ENCODE data around the gene ANP32A. TPM values are rescaled to one million over a fixed set of nuclear protein-coding genes. Genes with fewer than 3 reads are reported as not detected.
A peak's percentile ranks its signal among the peaks of the same experiment; 100 is the strongest.

ANP32A gene
- total RNA-seq, 1 donor from 2014 or later = 65.8 TPM

- DNase-seq (ENCODE audit: low read depth) = no peak
- peak overlapping the region; percentile 94 for H3K4me3 ChIP-seq (ENCODE audit: low read depth, low read length)
- no peak for TF ChIP-seq CTCF (conservative IDR thresholded peaks at IDR 0.05; ENCODE audit: low read depth, low read length)
These were observed 1.0 kb downstream of the ANP32A start for GRCh38 chr15:68819495-68820294.

GRCh38 chr15:68818769-68819494, 1.8 kb downstream of the ANP32A start:
- no peak for TF ChIP-seq CTCF (conservative IDR thresholded peaks at IDR 0.05; ENCODE audit: low read depth, low read length)
- peak overlapping the region; percentile 94 for H3K4me3 ChIP-seq (ENCODE audit: low read depth, low read length)
- DNase-seq (ENCODE audit: low read depth) = no peak

GRCh38 chr15:68818066-68818768, 2.5 kb downstream of the ANP32A start:
- peak overlapping the region; percentile 94 for H3K4me3 ChIP-seq (ENCODE audit: low read depth, low read length)
- TF ChIP-seq CTCF (conservative IDR thresholded peaks at IDR 0.05; ENCODE audit: low read depth, low read length) = no peak
- no peak for DNase-seq (ENCODE audit: low read depth)

- TF ChIP-seq CTCF (conservative IDR thresholded peaks at IDR 0.05; ENCODE audit: low read depth, low read length) = no peak
- no peak for DNase-seq (ENCODE audit: low read depth)
- H3K4me3 ChIP-seq (ENCODE audit: low read depth, low read length) = peak overlapping the region; percentile 94
These were observed 3.2 kb downstream of the ANP32A start for GRCh38 chr15:68817304-68818065.

GRCh38 chr15:68816795-68817303, 3.8 kb downstream of the ANP32A start:
- peak overlapping the region; percentile 94 for H3K4me3 ChIP-seq (ENCODE audit: low read depth, low read length)
- DNase-seq (ENCODE audit: low read depth) = no peak
- TF ChIP-seq CTCF (conservative IDR thresholded peaks at IDR 0.05; ENCODE audit: low read depth, low read length) = no peak

GRCh38 chr15:68816158-68816557, 4.5 kb downstream of the ANP32A start:
- H3K4me3 ChIP-seq (ENCODE audit: low read depth, low read length) = peak overlapping the region; percentile 94
- no peak for TF ChIP-seq CTCF (conservative IDR thresholded peaks at IDR 0.05; ENCODE audit: low read depth, low read length)
- no peak for DNase-seq (ENCODE audit: low read depth)
